ENCODE results near the gene PTPRD. TPM values are rescaled to one million over a fixed set of nuclear protein-coding genes. Genes with fewer than 3 reads are reported as not detected.

The PTPRD gene
- total RNA-seq, 2 donors from 2014 or later, result 19.6 to 101 TPM

DNA sequence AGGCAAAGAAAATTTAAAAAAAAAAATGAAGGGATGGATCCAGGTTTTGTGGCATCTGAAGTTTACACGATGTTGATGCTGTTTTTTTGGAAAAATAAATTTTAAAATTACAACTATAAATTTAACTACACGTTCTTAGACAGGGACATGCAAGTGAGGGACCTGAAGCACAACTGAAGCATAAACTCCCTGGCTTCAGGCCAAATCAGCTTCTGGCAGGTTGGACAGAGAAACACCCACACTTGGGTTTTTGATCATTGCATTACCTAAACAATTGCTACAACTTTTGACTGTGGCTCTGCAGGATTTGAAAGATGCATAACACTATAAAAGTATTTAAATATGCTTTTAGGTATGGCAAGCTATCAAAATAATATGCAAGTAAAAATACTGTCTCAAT lies 1494.9 kb downstream of the PTPRD start:
- Histone ChIP-seq H3K9me3 (no peaks in the 10 kb centered on the region), H3K27ac (no peak overlapping the region), H3K27me3 (replicated peaks; ENCODE audit: insufficient read depth) (no peaks in the 10 kb centered on the region), H3K36me3 (no peaks in the 10 kb centered on the region), H3K4me1 (ENCODE audit: control insufficient read depth in 1 of 2, low read depth in 2 of 2) (no peaks in the 10 kb centered on the region), H3K4me3 (no peak overlapping the region)
- DNase-seq (ENCODE audit: low spot score), result no peak
- no peak for ATAC-seq (ENCODE audit: insufficient number of reproducible peaks, low FRiP score, low read depth)
- TF ChIP-seq, protein P1, sequence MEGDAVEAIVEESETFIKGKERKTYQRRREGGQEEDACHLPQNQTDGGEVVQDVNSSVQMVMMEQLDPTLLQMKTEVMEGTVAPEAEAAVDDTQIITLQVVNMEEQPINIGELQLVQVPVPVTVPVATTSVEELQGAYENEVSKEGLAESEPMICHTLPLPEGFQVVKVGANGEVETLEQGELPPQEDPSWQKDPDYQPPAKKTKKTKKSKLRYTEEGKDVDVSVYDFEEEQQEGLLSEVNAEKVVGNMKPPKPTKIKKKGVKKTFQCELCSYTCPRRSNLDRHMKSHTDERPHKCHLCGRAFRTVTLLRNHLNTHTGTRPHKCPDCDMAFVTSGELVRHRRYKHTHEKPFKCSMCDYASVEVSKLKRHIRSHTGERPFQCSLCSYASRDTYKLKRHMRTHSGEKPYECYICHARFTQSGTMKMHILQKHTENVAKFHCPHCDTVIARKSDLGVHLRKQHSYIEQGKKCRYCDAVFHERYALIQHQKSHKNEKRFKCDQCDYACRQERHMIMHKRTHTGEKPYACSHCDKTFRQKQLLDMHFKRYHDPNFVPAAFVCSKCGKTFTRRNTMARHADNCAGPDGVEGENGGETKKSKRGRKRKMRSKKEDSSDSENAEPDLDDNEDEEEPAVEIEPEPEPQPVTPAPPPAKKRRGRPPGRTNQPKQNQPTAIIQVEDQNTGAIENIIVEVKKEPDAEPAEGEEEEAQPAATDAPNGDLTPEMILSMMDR (IDR thresholded peaks at IDR 0.05), result no peak

DNA sequence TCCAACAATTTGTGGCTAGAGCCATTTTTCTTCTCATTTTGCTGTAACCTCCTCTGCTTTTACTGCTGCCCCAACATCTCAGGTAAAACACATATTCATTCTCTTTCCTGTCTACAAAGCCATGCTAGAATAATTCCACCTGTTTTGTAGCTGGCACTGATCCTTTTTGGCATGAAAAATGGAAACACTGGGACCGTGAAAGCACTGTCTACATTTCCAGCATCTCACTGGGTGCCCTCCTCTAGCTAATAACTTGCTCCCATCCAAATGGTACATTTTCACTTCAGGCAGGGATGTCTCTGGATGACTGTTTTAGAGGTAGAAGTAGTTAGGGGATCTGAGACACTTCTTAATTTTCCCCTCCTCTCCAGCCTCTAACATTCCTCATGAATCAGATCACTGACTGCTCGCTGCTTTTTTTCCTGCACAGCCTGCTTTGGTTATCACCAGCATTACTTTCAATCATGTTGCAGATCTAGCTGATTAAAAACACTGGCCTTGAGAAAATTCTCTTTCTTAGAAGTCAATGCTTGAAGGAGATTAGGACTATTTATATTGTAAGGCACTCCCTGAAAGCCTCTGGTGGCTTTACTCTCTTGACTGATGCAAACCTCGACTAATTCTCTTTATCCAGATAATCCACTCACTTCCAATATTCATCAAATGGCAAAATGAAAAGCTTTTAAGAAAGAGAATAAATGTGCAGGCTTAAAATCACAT lies 1500.6 kb downstream of the PTPRD start:
- Histone ChIP-seq H3K4me1 (ENCODE audit: control insufficient read depth in 1 of 2, low read depth in 2 of 2) (no peaks in the 10 kb centered on the region), H3K9me3 (no peaks in the 10 kb centered on the region), H3K36me3 (no peaks in the 10 kb centered on the region), H3K27ac (no peak overlapping the region), H3K4me3 (no peak overlapping the region), H3K27me3 (replicated peaks; ENCODE audit: insufficient read depth) (no peaks in the 10 kb centered on the region)
- TF ChIP-seq, protein P1 (IDR thresholded peaks at IDR 0.05), result no peak
- ATAC-seq (ENCODE audit: insufficient number of reproducible peaks, low FRiP score, low read depth) (no peak), DNase-seq (ENCODE audit: low spot score) (no peak)

DNA sequence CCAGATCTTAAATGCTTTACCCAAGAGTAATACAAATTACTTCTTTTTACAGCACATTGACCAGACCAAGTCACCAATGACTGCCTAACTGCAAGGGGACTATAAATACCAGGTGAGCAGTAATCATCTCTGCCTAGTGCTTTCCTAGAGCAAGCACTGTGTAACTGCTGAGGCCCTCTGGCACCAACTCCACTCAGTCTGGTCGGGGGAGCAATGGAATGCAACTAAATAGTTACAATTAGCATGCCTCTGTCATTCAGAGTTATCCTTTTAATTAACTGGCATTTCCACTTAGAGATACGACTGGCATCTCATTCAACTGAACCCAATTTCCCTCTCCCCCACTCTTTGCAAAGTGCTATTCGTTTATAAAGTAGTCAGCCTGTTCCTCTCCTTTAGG lies 1504.2 kb downstream of the PTPRD start:
- no peaks in the 10 kb centered on the region for H3K9me3 ChIP-seq
- no peaks in the 10 kb centered on the region for H3K27me3 ChIP-seq (replicated peaks; ENCODE audit: insufficient read depth)
- no peaks in the 10 kb centered on the region for H3K4me1 ChIP-seq (ENCODE audit: control insufficient read depth in 1 of 2, low read depth in 2 of 2)
- H3K4me3 ChIP-seq, result no peak overlapping the region
- DNase-seq (ENCODE audit: low spot score) (no peak), ATAC-seq (ENCODE audit: insufficient number of reproducible peaks, low FRiP score, low read depth) (no peak)
- no peaks in the 10 kb centered on the region for H3K36me3 ChIP-seq
- H3K27ac ChIP-seq, result no peak overlapping the region
- TF ChIP-seq, protein P1 (IDR thresholded peaks at IDR 0.05), result no peak

DNA sequence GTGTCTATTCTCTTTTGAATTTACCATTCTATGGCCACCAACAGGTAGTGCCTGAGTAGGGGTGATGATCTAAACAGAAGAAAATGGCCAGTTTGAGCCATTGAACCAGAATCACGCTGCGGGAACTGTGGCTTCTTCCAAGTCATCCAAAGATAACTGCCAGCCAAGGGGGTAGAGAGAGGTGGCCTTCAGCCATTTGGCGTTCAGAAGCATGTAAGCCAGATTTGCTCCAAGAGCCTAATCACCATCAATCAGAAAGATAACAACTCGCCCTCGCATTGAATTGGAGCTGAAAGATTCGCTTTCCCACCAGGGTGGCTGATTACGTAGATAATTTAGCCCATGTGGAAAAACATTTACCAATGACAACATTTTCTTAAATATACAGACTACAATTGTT lies 1510.5 kb downstream of the PTPRD start:
- ATAC-seq (ENCODE audit: insufficient number of reproducible peaks, low FRiP score, low read depth) (no peak), DNase-seq (ENCODE audit: low spot score) (no peak)
- Histone ChIP-seq H3K4me3 (no peak overlapping the region), H3K9me3 (no peaks in the 10 kb centered on the region), H3K4me1 (ENCODE audit: control insufficient read depth in 1 of 2, low read depth in 2 of 2) (no peaks in the 10 kb centered on the region), H3K27ac (no peak overlapping the region), H3K27me3 (replicated peaks; ENCODE audit: insufficient read depth) (no peaks in the 10 kb centered on the region), H3K36me3 (no peaks in the 10 kb centered on the region)
- TF ChIP-seq, protein P1 (IDR thresholded peaks at IDR 0.05), result no peak

DNA sequence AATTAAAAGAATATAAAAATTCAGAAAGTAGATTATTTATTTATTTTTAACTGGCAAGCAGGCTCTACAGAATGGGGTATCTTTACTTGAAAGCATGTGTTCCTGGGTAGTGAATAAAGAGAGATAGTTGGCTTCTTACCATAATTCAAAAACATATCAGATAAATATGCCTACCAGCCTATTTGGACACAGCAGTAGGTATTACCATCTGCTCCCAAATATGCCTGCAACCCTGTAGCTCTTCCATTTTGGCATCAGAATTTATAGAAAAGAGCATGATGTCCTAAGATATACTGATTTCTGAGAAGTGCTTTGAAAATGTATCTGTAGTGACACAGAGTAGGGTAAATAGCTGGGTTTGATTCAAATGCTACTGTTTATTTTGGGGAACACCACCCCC lies 1512.7 kb downstream of the PTPRD start:
- H3K9me3 ChIP-seq, result no peaks in the 10 kb centered on the region
- no peaks in the 10 kb centered on the region for H3K36me3 ChIP-seq
- ATAC-seq (ENCODE audit: insufficient number of reproducible peaks, low FRiP score, low read depth), result no peak
- TF ChIP-seq, protein P1 (IDR thresholded peaks at IDR 0.05), result no peak
- H3K27me3 ChIP-seq (replicated peaks; ENCODE audit: insufficient read depth), result no peaks in the 10 kb centered on the region
- no peak for DNase-seq (ENCODE audit: low spot score)
- H3K27ac ChIP-seq, result no peak overlapping the region
- no peaks in the 10 kb centered on the region for H3K4me1 ChIP-seq (ENCODE audit: control insufficient read depth in 1 of 2, low read depth in 2 of 2)
- no peak overlapping the region for H3K4me3 ChIP-seq
